Subcutaneous abdominal adipose tissue (tissue), 5 donors: ENCODE results near the gene GRM8.
"Not testable (repeated sequence)": the region's sequence is repeated elsewhere in the genome, so short reads cannot be mapped to it uniquely, and the experiment has no call there.

Experiments used
- H3K27ac ChIP-seq: one replicate; pipeline ENCODE4 v1.7.0; 2013; ENCODE audit warnings: low read depth, mild to moderate bottlenecking, inconsistent platforms, low read length, moderate library complexity
- H3K27me3 ChIP-seq, 5 donors: one replicate each; pipeline ENCODE4 v1.7.0; 2013; ENCODE audit warnings: low read length in 5 of 5, inconsistent platforms in 1 of 5; ENCODE audit not compliant: control insufficient read depth in 5 of 5, insufficient read depth in 4 of 5
- H3K36me3 ChIP-seq, 5 donors: one replicate each; pipeline ENCODE4 v1.7.0; 2013; ENCODE audit warnings: low read length in 5 of 5; ENCODE audit not compliant: control insufficient read depth in 5 of 5, insufficient read depth in 5 of 5
- H3K4me1 ChIP-seq, 5 donors: one replicate each; pipeline ENCODE4 v1.7.0; 2013; ENCODE audit warnings: low read length in 5 of 5, mild to moderate bottlenecking in 3 of 5, moderate library complexity in 1 of 5; ENCODE audit not compliant: control insufficient read depth in 5 of 5, insufficient read depth in 5 of 5
- H3K4me3 ChIP-seq, 5 donors: one replicate each; pipeline ENCODE4 v1.7.0; 2013; ENCODE audit warnings: low read length in 5 of 5, low read depth in 1 of 5
- H3K9ac ChIP-seq, 5 donors: one replicate each; pipeline ENCODE4 v1.7.0; 2013; ENCODE audit warnings: low read length in 5 of 5, mild to moderate bottlenecking in 4 of 5, moderate library complexity in 3 of 5
- H3K9me3 ChIP-seq, 5 donors: one replicate each; pipeline ENCODE4 v1.7.0; 2013; ENCODE audit warnings: low read length in 5 of 5; ENCODE audit not compliant: control insufficient read depth in 5 of 5
- donor health status: healthy.
- donor health status: healthy.
- donor health status: healthy.
- donor health status: healthy.
- donor health status: healthy.

GRM8 gene

DNA sequence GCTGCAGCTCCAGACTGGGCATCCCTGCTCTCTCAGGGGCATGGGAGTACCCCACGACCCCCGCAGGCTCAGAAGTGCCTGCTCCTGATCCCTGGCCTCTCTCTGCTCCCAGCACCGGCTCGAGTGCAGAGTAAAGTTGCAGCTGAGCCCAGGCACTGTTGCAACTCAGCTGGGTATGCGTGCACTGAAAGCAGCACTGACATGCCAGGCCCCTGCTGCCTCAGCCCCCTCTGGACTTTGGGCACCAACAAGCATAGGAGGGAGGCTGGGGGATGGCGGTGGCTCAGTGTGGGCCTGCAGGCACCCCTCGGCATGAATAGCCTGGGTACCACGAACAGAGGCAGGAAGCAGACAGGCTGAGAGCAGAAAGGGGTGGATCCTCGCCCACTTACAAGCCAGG, 295.3 kb downstream of the GRM8 start:
- no peaks in the 10 kb centered on the region for H3K4me1 ChIP-seq
- H3K9ac ChIP-seq: no peak overlapping the region
- H3K27me3 ChIP-seq: no peaks in the 10 kb centered on the region
- H3K4me3 ChIP-seq: no peak overlapping the region
- H3K27ac ChIP-seq: no peak overlapping the region
- H3K36me3 ChIP-seq: no peaks in the 10 kb centered on the region
- peaks cover 0 to 7% (median 0%) of the 10 kb centered on the region in 5 donors for H3K9me3 ChIP-seq

DNA sequence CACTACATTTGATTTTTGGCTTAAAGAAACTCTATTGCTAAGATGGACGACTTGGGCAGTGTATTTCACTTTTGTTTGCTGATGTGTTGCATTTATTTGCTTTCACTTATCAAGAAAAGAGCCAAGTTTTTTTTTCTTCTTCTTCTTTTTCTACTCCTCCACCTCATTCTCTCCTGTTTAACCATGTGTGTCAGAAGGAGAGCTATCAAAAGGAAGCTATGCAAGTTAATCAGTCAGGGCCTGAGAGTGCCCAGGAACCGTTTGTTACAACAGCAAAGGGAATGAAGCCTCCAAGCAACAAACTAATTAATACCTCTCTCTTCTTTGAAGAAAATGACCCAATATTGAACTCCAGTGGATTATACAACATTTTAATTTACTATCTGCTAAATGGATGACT, 299.3 kb downstream of the GRM8 start:
- Histone ChIP-seq H3K9ac (no peak overlapping the region), H3K36me3 (no peaks in the 10 kb centered on the region), H3K27ac (no peak overlapping the region), H3K4me3 (no peak overlapping the region), H3K27me3 (no peaks in the 10 kb centered on the region), H3K9me3 (peaks cover 0 to 7% (median 0%) of the 10 kb centered on the region in 5 donors), H3K4me1 (no peaks in the 10 kb centered on the region)

DNA sequence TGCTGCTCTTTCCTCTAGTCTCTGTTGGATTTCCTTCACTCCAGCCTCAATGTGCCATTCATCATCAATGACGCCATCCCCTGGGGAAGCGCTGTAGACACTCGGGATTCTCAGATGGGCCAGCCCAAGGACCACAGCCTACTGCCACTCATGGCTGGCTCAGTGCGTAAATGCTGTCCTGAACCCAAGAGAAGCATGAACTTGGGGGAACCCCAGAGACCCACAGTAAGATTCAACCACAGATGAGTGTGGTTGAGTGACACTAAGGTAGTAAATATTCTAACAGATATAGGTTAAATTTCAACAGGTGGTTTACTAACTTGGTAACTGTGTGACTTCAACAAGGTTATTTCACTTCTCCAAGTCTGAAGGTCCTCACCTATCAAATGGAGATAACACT, 304.1 kb downstream of the GRM8 start:
- Histone ChIP-seq H3K36me3 (no peaks in the 10 kb centered on the region), H3K9ac (no peak overlapping the region), H3K4me3 (no peak overlapping the region), H3K27me3 (no peaks in the 10 kb centered on the region), H3K27ac (no peak overlapping the region), H3K4me1 (no peaks in the 10 kb centered on the region), H3K9me3 (no peaks in the 10 kb centered on the region)

GRCh38 chr7:126940723-126941307, 311.9 kb downstream of the GRM8 start:
- Histone ChIP-seq H3K9ac (no peak overlapping the region), H3K9me3 (no peaks in the 10 kb centered on the region), H3K4me3 (no peak overlapping the region), H3K4me1 (no peaks in the 10 kb centered on the region), H3K36me3 (no peaks in the 10 kb centered on the region), H3K27ac (no peak overlapping the region), H3K27me3 (no peaks in the 10 kb centered on the region)

DNA sequence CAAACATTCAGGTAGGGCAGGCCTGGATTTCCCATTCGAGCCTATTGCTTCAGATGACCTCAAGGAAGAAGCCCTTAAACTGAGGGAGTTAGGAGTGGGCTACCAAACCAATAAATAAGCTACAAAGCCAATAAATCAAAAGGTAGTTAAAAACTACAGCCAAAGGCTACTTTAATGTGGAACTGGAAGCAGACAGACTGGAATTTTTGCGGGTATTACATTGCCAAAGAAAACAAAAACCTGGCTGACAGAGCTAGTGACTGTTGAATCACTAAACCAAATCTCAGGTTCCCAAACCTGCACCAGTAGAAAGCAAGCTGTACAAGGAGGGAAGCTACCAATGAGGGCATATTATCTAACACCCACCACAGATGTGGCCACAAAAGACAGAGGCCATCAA, 315.6 kb downstream of the GRM8 start:
- no peaks in the 10 kb centered on the region for H3K9me3 ChIP-seq
- no peak overlapping the region for H3K9ac ChIP-seq
- no peaks in the 10 kb centered on the region for H3K36me3 ChIP-seq
- no peaks in the 10 kb centered on the region for H3K4me1 ChIP-seq
- H3K4me3 ChIP-seq: no peak overlapping the region
- no peaks in the 10 kb centered on the region for H3K27me3 ChIP-seq
- H3K27ac ChIP-seq: no peak overlapping the region

GRCh38 chr7:126931581-126931980, 321.2 kb downstream of the GRM8 start:
- no peak overlapping the region for H3K4me3 ChIP-seq
- H3K9ac ChIP-seq: no peak overlapping the region
- H3K27me3 ChIP-seq: no peaks in the 10 kb centered on the region
- H3K9me3 ChIP-seq: no peaks in the 10 kb centered on the region
- no peaks in the 10 kb centered on the region for H3K36me3 ChIP-seq
- no peaks in the 10 kb centered on the region for H3K4me1 ChIP-seq
- no peak overlapping the region for H3K27ac ChIP-seq

- Histone ChIP-seq H3K9me3 (no peaks in the 10 kb centered on the region), H3K4me1 (no peaks in the 10 kb centered on the region), H3K27ac (no peak overlapping the region), H3K27me3 (peaks cover 0 to 4% (median 0%) of the 10 kb centered on the region in 5 donors), H3K36me3 (no peaks in the 10 kb centered on the region), H3K9ac (no peak overlapping the region), H3K4me3 (no peak overlapping the region)
Observed at GRCh38 chr7:126930166-126930565, 322.6 kb downstream of the GRM8 start.

GRCh38 chr7:126924477-126924876, 328.3 kb downstream of the GRM8 start:
- H3K9me3 ChIP-seq: no peaks in the 10 kb centered on the region
- no peak overlapping the region for H3K27ac ChIP-seq
- H3K4me1 ChIP-seq: no peaks in the 10 kb centered on the region
- no peak overlapping the region for H3K9ac ChIP-seq
- peaks cover 0 to 4% (median 0%) of the 10 kb centered on the region in 5 donors for H3K27me3 ChIP-seq
- no peaks in the 10 kb centered on the region for H3K36me3 ChIP-seq
- H3K4me3 ChIP-seq: no peak overlapping the region

GRCh38 chr7:126911627-126912026, 341.1 kb downstream of the GRM8 start:
- not testable (repeated sequence) for H3K4me3 ChIP-seq, H3K9ac ChIP-seq, H3K27ac ChIP-seq, H3K4me1 ChIP-seq, H3K27me3 ChIP-seq, H3K9me3 ChIP-seq, H3K36me3 ChIP-seq

DNA sequence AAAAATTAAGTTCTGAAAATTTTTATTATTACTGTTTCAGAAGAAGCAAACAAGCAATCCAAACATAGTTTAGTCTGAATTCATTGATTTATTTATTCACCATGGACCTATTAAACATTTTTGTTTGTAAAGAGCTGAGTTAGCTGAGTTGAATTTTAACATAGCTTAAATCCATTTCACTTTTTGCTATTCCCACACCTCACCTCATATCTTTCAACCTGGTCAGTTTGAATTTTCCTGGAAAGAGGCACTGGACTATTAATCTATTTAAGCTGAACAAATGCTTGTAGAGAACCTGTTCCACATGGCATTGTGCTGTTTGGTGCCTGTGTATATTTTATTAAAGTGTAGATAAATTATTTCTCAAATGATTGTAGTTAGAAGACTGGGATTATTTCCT, 344.2 kb downstream of the GRM8 start:
- not testable (repeated sequence) for H3K9ac ChIP-seq, H3K36me3 ChIP-seq, H3K27me3 ChIP-seq, H3K27ac ChIP-seq, H3K4me1 ChIP-seq, H3K9me3 ChIP-seq, H3K4me3 ChIP-seq

DNA sequence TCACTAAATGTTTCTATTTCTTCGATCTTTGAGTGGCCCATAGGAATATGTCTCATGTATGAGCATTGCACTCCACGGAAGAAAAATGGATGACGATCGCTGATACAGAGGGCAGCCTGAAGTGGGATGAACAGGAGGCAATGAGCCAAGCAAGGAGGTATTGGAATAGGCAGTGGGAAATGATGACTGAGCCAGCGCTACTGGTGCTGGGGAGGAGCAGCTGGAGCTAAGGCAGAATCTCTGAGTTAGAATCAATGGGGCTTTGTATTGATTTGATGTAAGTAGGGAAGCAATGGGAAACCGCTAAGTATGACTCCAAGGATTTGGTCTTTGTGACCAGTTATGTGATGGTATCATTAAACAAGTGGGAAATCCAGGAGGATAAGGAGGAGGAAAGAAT, 345.1 kb downstream of the GRM8 start:
- H3K27ac ChIP-seq, H3K36me3 ChIP-seq, H3K9me3 ChIP-seq, H3K4me1 ChIP-seq, H3K27me3 ChIP-seq, H3K9ac ChIP-seq, H3K4me3 ChIP-seq: not testable (repeated sequence)
